GM23338 (cell line): ENCODE measurements around the gene CEACAM4. TPM values are rescaled to one million over a fixed set of nuclear protein-coding genes. Genes with fewer than 3 reads are reported as not detected.

Experiments used
- ATAC-seq: fragments of 200-7000 bp; cut with Tn5 transposase; 3 replicates; pipeline ENCODE4 v1.9.1; 2020
- DNase-seq: peaks from one replicate; pipeline ENCODE4 v3.0.0-alpha.2; 2015; ENCODE audit warnings: low spot score
- H2AFZ ChIP-seq: fragments of 200-600 bp; sonication (generic); 2 replicates; pipeline ENCODE4 v1.8.0; 2016; ENCODE audit warnings: antibody characterized with exemption, mild to moderate bottlenecking, moderate library complexity
- H3F3A ChIP-seq: fragments of 200-600 bp; sonication (generic); replicated peaks from 2 replicates; pipeline ENCODE4 v1.8.0; 2017; ENCODE audit warnings: antibody characterized with exemption, mixed run types, low read depth
- H3K27ac ChIP-seq: fragments of 200-600 bp; sonication (generic); 2 replicates; pipeline ENCODE4 v1.6.1; 2016; ENCODE audit warnings: low read depth
- H3K27me3 ChIP-seq: fragments of 200-600 bp; sonication (generic); 2 replicates; pipeline ENCODE4 v1.8.0; 2016; ENCODE audit warnings: mild to moderate bottlenecking, mixed run types, moderate library complexity; ENCODE audit not compliant: insufficient read depth
- H3K36me3 ChIP-seq: fragments of 200-600 bp; sonication (generic); 2 replicates; pipeline ENCODE4 v1.8.0; 2016; ENCODE audit warnings: mild to moderate bottlenecking; ENCODE audit not compliant: insufficient read depth
- H3K4me1 ChIP-seq: fragments of 200-600 bp; sonication (generic); 2 replicates; pipeline ENCODE4 v1.8.0; 2016; ENCODE audit warnings: mild to moderate bottlenecking, moderate library complexity; ENCODE audit not compliant: insufficient read depth
- H3K4me2 ChIP-seq: fragments of 200-600 bp; sonication (generic); 2 replicates; pipeline ENCODE4 v1.7.1; 2017; ENCODE audit warnings: mixed run types
- H3K4me3 ChIP-seq: fragments of 200-600 bp; sonication (generic); 2 replicates; pipeline ENCODE4 v1.6.1; 2016; ENCODE audit warnings: mixed run types
- H3K79me2 ChIP-seq: fragments of 200-600 bp; sonication (generic); replicated peaks from 2 replicates; pipeline ENCODE4 v1.8.0; 2017; ENCODE audit warnings: mild to moderate bottlenecking; ENCODE audit not compliant: insufficient read depth
- H3K9me2 ChIP-seq: fragments of 200-600 bp; sonication (generic); 2 replicates; pipeline ENCODE4 v1.8.0; 2017; ENCODE audit not compliant: insufficient read depth
- H4K20me1 ChIP-seq: fragments of 200-600 bp; sonication (generic); replicated peaks from 2 replicates; pipeline ENCODE4 v1.8.0; 2017; ENCODE audit warnings: mild to moderate bottlenecking; ENCODE audit not compliant: insufficient read depth
- H3K27ac Mint-ChIP-seq: 2 replicates; pipeline ENCODE4 v1.8.0; 2020; ENCODE audit warnings: inconsistent platforms, mild to moderate bottlenecking, moderate library complexity, mixed read lengths
- H3K27me3 Mint-ChIP-seq: 3 replicates; pipeline ENCODE4 v1.8.0; 2022; ENCODE audit warnings: low read depth, mild to moderate bottlenecking, moderate library complexity, mixed read lengths, inconsistent platforms; ENCODE audit not compliant: insufficient read depth, poor library complexity
- H3K36me3 Mint-ChIP-seq: 3 replicates; pipeline ENCODE4 v1.8.0; 2021; ENCODE audit warnings: low read depth, mild to moderate bottlenecking, inconsistent platforms, moderate library complexity, mixed read lengths
- H3K4me1 Mint-ChIP-seq: 3 replicates; pipeline ENCODE4 v1.8.0; 2020; ENCODE audit warnings: mild to moderate bottlenecking, inconsistent platforms, mixed read lengths
- H3K4me3 Mint-ChIP-seq: 3 replicates; pipeline ENCODE4 v1.8.0; 2021; ENCODE audit warnings: moderate library complexity, mild to moderate bottlenecking, inconsistent platforms, mixed read lengths
- H3K9me3 Mint-ChIP-seq: 3 replicates; pipeline ENCODE4 v1.8.0; 2020; ENCODE audit warnings: moderate library complexity, mild to moderate bottlenecking, inconsistent platforms, mixed read lengths
- CREB1 ChIP-seq: fragments of 250-450 bp; sonication (Bioruptor Pico); IDR thresholded peaks from 2 replicates; pipeline ENCODE4 v1.5.0; 2020; ENCODE audit warnings: low read depth, mild to moderate bottlenecking, moderate library complexity
- EZH2 ChIP-seq: fragments of 200-600 bp; sonication (generic); IDR thresholded peaks from one replicate; pipeline ENCODE4 v1.8.0; 2017; ENCODE audit warnings: antibody characterized with exemption, mild to moderate bottlenecking, low read depth; ENCODE audit not compliant: unreplicated experiment
- EZH2phosphoT487 ChIP-seq: fragments of 200-600 bp; sonication (generic); IDR thresholded peaks from one replicate; pipeline ENCODE4 v1.8.1; 2018; ENCODE audit warnings: antibody characterized with exemption; ENCODE audit not compliant: unreplicated experiment
- JUNB ChIP-seq: IDR thresholded peaks from one replicate; pipeline ENCODE4 v1.6.1; 2016; ENCODE audit warnings: antibody characterized with exemption; ENCODE audit not compliant: unreplicated experiment
- NANOG ChIP-seq: IDR thresholded peaks from 2 replicates; pipeline ENCODE4 v1.6.1; 2016; ENCODE audit warnings: antibody characterized with exemption, borderline replicate concordance
- POLR2AphosphoS5 ChIP-seq: IDR thresholded peaks from 2 replicates; pipeline ENCODE4 v1.6.1; 2016; ENCODE audit warnings: antibody characterized with exemption, low read depth
- STAT1 ChIP-seq: IDR thresholded peaks from one replicate; pipeline ENCODE4 v1.6.1; 2016; ENCODE audit warnings: antibody characterized with exemption; ENCODE audit not compliant: unreplicated experiment
- ZNF114 ChIP-seq: fragments of 250-450 bp; sonication (Bioruptor Pico); IDR thresholded peaks from 2 replicates; pipeline ENCODE4 v1.5.0; 2020; ENCODE audit warnings: mild to moderate bottlenecking, moderate library complexity
- ZNF331 ChIP-seq: fragments of 250-450 bp; sonication (Bioruptor Pico); IDR thresholded peaks from 2 replicates; pipeline ENCODE4 v1.5.0; 2020; ENCODE audit warnings: low read depth, mild to moderate bottlenecking, moderate library complexity
- polyA plus RNA-seq: library from polyadenylated mRNA; unstranded; fragments of >200 nt; fragmentation: Nextera tagmentation; extraction: Ambion mirVana; gene quantifications from 2 replicates; pipeline ENCODE4 v1.2.1, GENCODE V29; 2016
- total RNA-seq: library from RNA; depleted of rRNA; stranded (reverse); fragments of >200 nt; shearing (Covaris generic); gene quantifications from 2 replicates; pipeline ENCODE4 v1.2.3, GENCODE V29; 2014
- TF ChIP-seq, protein P1 (sequence below): IDR thresholded peaks from one replicate; pipeline ENCODE4 v1.6.1; 2018; ENCODE audit warnings: antibody characterized with exemption; ENCODE audit not compliant: unreplicated experiment
- TF ChIP-seq, protein P2 (sequence below): fragments of 250-450 bp; sonication (Bioruptor Pico); IDR thresholded peaks from 2 replicates; pipeline ENCODE4 v1.5.0; 2020; ENCODE audit warnings: mild to moderate bottlenecking, moderate library complexity
- TF ChIP-seq, protein P3 (sequence below), 2 experiments: fragments of 200-600 bp in 1 of 2; sonication (generic) in 1 of 2; conservative IDR thresholded peaks; 2 replicates each; pipeline versions ENCODE4 v1.5.1 to v1.6.1; 2016 to 2017; ENCODE audit warnings: antibody characterized with exemption in 2 of 2, low read depth in 2 of 2, mild to moderate bottlenecking in 2 of 2, moderate library complexity in 1 of 2
- TF ChIP-seq, protein P4 (sequence below): IDR thresholded peaks from 2 replicates; pipeline ENCODE4 v1.6.1; 2016; ENCODE audit warnings: antibody characterized with exemption

CEACAM4 gene
- total and polyA plus RNA-seq, 2 experiments from 2014 or later = not detected

DNA sequence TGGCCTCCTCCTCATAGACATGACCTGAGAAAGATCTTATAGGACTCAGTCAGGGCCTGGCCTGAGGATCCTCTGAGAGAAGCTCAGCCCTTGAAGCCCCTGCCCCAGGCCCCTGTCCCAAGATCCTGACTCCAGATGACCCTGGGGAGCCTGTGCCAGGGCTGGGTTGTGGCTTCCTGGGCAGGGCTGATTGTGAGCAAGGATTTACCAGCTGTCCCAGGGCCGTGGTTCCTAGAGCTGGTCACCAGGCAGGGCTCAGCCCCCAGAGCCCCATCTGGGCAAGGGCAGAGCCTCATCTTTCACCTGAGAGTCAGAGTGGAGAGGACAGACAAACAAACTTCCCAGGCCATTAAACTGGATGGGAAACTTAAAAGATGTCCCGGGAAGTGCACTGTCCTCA lies 49.0 kb downstream of the CEACAM4 start:
- DNase-seq (no peak), ATAC-seq (no peak)
- Mint-ChIP-seq H3K36me3 (peaks cover 19% of the 10 kb centered on the region), H3K9me3 (peaks cover 36% of the 10 kb centered on the region), H3K4me1 (0 out of 3 replicates have a peak, but pooled peaks cover 2% of the 10 kb centered on the region), H3K27me3 (peaks cover 11% of the 10 kb centered on the region), H3K27ac (no peak overlapping the region), H3K4me3 (no peak overlapping the region)
- Histone ChIP-seq H2AFZ (no peak overlapping the region), H3K79me2 (no peaks in the 10 kb centered on the region), H3K27ac (no peak overlapping the region), H3K36me3 (no peaks in the 10 kb centered on the region), H3K27me3 (0 out of 2 replicates have a peak, but pooled peaks cover 7% of the 10 kb centered on the region), H3K4me1 (no peaks in the 10 kb centered on the region), H3K9me2 (no peaks in the 10 kb centered on the region), H3K4me2 (no peak overlapping the region), H4K20me1 (no peaks in the 10 kb centered on the region), H3K4me3 (no peak overlapping the region), H3F3A (no peaks in the 10 kb centered on the region)
- TF ChIP-seq EZH2 (no peak), NANOG (no peak), ZNF331 (no peak), CREB1 (CRISPR knock-in tag) (no peak), STAT1 (no peak), JUNB (no peak), POLR2AphosphoS5 (no peak), EZH2phosphoT487 (no peak), ZNF114 (no peak)
- TF ChIP-seq, protein P1, sequence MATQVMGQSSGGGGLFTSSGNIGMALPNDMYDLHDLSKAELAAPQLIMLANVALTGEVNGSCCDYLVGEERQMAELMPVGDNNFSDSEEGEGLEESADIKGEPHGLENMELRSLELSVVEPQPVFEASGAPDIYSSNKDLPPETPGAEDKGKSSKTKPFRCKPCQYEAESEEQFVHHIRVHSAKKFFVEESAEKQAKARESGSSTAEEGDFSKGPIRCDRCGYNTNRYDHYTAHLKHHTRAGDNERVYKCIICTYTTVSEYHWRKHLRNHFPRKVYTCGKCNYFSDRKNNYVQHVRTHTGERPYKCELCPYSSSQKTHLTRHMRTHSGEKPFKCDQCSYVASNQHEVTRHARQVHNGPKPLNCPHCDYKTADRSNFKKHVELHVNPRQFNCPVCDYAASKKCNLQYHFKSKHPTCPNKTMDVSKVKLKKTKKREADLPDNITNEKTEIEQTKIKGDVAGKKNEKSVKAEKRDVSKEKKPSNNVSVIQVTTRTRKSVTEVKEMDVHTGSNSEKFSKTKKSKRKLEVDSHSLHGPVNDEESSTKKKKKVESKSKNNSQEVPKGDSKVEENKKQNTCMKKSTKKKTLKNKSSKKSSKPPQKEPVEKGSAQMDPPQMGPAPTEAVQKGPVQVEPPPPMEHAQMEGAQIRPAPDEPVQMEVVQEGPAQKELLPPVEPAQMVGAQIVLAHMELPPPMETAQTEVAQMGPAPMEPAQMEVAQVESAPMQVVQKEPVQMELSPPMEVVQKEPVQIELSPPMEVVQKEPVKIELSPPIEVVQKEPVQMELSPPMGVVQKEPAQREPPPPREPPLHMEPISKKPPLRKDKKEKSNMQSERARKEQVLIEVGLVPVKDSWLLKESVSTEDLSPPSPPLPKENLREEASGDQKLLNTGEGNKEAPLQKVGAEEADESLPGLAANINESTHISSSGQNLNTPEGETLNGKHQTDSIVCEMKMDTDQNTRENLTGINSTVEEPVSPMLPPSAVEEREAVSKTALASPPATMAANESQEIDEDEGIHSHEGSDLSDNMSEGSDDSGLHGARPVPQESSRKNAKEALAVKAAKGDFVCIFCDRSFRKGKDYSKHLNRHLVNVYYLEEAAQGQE = no peak
- TF ChIP-seq, protein P2, sequence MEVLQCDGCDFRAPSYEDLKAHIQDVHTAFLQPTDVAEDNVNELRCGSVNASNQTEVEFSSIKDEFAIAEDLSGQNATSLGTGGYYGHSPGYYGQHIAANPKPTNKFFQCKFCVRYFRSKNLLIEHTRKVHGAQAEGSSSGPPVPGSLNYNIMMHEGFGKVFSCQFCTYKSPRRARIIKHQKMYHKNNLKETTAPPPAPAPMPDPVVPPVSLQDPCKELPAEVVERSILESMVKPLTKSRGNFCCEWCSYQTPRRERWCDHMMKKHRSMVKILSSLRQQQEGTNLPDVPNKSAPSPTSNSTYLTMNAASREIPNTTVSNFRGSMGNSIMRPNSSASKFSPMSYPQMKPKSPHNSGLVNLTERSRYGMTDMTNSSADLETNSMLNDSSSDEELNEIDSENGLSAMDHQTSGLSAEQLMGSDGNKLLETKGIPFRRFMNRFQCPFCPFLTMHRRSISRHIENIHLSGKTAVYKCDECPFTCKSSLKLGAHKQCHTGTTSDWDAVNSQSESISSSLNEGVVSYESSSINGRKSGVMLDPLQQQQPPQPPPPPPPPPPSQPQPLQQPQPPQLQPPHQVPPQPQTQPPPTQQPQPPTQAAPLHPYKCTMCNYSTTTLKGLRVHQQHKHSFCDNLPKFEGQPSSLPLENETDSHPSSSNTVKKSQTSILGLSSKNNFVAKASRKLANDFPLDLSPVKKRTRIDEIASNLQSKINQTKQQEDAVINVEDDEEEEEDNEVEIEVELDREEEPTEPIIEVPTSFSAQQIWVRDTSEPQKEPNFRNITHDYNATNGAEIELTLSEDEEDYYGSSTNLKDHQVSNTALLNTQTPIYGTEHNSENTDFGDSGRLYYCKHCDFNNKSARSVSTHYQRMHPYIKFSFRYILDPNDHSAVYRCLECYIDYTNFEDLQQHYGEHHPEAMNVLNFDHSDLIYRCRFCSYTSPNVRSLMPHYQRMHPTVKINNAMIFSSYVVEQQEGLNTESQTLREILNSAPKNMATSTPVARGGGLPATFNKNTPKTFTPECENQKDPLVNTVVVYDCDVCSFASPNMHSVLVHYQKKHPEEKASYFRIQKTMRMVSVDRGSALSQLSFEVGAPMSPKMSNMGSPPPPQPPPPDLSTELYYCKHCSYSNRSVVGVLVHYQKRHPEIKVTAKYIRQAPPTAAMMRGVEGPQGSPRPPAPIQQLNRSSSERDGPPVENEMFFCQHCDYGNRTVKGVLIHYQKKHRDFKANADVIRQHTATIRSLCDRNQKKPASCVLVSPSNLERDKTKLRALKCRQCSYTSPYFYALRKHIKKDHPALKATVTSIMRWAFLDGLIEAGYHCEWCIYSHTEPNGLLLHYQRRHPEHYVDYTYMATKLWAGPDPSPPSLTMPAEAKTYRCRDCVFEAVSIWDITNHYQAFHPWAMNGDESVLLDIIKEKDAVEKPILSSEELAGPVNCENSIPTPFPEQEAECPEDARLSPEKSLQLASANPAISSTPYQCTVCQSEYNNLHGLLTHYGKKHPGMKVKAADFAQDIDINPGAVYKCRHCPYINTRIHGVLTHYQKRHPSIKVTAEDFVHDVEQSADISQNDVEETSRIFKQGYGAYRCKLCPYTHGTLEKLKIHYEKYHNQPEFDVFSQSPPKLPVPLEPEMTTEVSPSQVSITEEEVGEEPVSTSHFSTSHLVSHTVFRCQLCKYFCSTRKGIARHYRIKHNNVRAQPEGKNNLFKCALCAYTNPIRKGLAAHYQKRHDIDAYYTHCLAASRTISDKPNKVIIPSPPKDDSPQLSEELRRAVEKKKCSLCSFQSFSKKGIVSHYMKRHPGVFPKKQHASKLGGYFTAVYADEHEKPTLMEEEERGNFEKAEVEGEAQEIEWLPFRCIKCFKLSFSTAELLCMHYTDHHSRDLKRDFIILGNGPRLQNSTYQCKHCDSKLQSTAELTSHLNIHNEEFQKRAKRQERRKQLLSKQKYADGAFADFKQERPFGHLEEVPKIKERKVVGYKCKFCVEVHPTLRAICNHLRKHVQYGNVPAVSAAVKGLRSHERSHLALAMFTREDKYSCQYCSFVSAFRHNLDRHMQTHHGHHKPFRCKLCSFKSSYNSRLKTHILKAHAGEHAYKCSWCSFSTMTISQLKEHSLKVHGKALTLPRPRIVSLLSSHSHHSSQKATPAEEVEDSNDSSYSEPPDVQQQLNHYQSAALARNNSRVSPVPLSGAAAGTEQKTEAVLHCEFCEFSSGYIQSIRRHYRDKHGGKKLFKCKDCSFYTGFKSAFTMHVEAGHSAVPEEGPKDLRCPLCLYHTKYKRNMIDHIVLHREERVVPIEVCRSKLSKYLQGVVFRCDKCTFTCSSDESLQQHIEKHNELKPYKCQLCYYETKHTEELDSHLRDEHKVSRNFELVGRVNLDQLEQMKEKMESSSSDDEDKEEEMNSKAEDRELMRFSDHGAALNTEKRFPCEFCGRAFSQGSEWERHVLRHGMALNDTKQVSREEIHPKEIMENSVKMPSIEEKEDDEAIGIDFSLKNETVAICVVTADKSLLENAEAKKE (CRISPR knock-in tag) = no peak
- TF ChIP-seq, protein P3, sequence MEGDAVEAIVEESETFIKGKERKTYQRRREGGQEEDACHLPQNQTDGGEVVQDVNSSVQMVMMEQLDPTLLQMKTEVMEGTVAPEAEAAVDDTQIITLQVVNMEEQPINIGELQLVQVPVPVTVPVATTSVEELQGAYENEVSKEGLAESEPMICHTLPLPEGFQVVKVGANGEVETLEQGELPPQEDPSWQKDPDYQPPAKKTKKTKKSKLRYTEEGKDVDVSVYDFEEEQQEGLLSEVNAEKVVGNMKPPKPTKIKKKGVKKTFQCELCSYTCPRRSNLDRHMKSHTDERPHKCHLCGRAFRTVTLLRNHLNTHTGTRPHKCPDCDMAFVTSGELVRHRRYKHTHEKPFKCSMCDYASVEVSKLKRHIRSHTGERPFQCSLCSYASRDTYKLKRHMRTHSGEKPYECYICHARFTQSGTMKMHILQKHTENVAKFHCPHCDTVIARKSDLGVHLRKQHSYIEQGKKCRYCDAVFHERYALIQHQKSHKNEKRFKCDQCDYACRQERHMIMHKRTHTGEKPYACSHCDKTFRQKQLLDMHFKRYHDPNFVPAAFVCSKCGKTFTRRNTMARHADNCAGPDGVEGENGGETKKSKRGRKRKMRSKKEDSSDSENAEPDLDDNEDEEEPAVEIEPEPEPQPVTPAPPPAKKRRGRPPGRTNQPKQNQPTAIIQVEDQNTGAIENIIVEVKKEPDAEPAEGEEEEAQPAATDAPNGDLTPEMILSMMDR (conservative IDR thresholded peaks at IDR 0.05; ENCODE audit: low read depth in 2 of 2) = no peak
- TF ChIP-seq, protein P4, sequence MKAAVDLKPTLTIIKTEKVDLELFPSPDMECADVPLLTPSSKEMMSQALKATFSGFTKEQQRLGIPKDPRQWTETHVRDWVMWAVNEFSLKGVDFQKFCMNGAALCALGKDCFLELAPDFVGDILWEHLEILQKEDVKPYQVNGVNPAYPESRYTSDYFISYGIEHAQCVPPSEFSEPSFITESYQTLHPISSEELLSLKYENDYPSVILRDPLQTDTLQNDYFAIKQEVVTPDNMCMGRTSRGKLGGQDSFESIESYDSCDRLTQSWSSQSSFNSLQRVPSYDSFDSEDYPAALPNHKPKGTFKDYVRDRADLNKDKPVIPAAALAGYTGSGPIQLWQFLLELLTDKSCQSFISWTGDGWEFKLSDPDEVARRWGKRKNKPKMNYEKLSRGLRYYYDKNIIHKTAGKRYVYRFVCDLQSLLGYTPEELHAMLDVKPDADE = no peak
